Endothelial cell of hepatic sinusoid (primary cell): ENCODE measurements around the gene RND1.

Source experiments
- in situ Hi-C: cut with HindIII; loops from 2 replicates; pipeline ENCODE4 v1.10.0; 2017; ENCODE audit warnings: low sequenced_read_pairs

Gene RND1

DNA sequence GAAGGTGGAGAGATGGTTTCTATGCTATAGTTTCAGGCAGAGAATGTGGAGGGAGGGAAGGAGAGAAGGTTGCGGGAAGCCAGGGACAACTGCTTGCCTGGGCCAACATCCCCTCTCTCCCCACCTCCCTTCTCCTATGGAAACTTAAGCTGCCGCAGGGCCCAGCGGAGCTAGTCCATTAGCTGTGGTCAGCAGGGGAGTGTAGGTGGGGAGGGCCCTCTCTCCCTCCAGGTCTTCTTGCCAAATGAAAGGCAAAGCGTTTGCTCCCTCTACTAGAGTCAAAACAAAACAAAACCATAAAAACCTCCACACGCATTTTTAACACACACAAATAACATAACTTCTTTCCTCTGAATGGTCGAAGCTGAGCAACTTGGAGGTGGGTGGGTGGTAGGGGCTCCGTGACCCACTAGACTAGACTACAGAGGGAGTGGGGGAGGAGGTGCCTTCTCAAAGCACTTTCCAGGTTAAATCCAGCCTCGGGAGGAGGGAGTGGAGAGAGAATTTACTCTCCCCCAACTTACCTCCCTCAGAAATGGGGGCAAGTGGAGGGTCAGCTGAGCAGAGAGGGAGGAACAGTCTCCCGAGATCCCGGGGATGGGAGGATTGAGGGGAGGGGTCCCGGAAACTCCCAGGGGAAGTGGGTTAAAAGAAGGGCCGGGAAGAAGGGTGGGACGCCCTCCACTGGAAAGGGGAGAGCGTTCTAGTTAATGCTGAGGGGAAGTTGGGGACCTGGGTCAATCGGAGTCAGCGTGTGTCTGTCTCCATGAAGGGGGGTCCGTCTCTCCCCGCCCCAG, 52.0 kb downstream of the RND1 start:
- in situ Hi-C loops, result no loop called here

DNA sequence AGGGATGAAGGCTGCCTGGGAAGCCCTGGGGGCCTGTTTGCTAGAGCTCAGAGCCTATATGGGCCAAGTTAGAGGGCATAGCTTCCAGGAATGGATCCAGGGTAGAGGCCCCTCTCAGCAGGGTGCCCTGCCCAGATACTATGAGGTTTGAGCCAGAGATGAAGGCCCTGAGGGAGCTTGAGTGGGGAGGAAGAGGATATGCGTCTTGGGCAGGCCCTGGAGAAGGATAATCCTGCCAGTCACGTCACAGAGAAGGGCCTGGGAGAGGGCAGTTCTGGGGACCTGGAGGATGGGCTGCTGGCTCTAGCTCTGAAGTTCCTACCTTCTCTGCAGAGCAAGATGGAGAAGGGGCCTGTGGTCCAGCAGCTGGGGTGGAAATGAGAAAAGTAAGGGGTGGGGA, 53.3 kb downstream of the RND1 start:
- in situ Hi-C loops, result no loop called here

DNA sequence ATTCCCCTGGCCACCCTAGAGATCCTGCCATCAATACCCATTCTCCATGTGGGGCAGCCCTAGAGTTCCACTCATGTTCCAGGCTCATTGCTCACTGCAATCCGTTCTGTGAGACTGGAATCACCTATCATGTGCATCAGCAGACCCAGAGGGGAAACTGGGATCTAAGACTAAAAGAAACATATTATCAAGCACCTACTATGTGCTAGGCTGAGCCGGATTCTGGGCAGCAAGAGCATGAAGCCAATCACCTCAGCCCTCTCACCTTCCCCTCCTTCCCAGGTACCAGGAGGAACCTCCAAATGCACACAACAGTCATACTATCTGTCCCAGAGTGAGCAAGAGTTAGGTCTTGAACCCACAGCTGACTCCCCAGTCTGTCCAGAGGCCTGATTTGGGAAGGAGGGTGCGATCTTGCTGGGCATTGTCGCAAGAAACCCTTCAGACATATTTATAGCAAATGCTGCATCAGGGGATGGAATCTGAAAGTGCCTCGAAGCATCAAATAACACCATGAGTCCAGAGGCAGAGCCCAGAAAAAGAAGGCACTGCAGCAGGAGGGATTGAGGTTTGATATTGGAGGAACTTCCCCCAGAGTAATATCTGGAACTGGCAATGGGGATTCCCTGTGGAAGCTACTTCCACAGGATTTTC, 54.1 kb downstream of the RND1 start:
- in situ Hi-C loops, result no loop called here

DNA sequence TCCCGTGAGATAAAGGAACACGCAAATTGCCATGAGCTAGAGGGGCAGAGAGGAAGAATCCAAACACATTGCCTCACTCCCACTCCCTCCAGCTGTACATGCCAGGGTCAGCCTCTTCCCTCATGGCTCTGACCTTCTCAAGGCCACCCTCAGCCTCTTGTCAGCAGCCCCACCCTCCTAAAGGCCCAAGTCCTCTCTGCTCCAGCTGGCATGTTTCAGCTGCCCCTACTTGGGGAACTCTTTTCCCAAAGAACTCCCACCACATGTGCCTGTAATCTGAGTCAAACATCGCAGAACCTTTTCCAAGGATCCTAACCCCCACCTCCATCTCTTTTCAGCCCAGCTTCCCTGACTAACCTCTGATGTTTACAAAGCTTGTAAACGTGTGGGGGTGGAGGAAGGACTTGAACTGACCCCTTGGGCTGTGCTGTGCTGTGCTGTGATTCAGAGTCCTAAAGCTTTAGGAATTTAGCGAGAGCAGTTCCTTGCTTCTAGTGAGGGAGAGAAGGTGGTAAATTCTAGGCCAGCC, 54.7 kb downstream of the RND1 start:
- in situ Hi-C loops, result no loop called here

DNA sequence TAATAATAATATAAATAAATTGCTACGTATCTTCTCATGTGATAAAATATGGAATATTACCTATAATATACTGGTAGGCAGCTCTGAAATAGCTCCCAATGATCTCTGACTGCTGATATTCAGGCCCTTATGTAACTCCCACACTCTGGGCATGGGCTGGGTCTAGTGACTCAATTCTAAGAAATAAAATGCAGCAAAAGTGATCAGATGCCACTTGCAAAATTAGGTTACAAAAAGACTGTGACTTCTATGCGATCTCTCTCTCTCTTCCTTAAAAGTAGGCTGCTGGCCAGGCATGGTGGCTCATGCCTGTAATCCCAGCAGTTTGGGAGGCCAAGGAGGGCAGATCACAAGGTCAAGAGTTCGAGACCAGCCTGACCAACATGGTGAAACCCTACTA, 57.7 kb downstream of the RND1 start:
- in situ Hi-C loops, result no loop called here
